Gastroesophageal sphincter (tissue), 3 donors: ENCODE measurements around the gene ARMH3.

Source experiments
- POLR2AphosphoS5 ChIP-seq: sonication (generic); formaldehyde crosslinking; IDR thresholded peaks from one replicate; pipeline ENCODE4 v1.6.1; 2017; ENCODE audit warnings: antibody characterized with exemption
- TF ChIP-seq, protein P1 (sequence below), 4 experiments: fragments of 200-600 bp in 2 of 4; fragments of 450-650 bp in 2 of 4; sonication (generic) in 1 of 4; IDR thresholded peaks; one replicate each; pipeline ENCODE4 v1.5.1; 2017 to 2019; ENCODE audit warnings: antibody characterized with exemption in 4 of 4, mild to moderate bottlenecking in 2 of 4, moderate library complexity in 2 of 4

- TF ChIP-seq, protein P1, sequence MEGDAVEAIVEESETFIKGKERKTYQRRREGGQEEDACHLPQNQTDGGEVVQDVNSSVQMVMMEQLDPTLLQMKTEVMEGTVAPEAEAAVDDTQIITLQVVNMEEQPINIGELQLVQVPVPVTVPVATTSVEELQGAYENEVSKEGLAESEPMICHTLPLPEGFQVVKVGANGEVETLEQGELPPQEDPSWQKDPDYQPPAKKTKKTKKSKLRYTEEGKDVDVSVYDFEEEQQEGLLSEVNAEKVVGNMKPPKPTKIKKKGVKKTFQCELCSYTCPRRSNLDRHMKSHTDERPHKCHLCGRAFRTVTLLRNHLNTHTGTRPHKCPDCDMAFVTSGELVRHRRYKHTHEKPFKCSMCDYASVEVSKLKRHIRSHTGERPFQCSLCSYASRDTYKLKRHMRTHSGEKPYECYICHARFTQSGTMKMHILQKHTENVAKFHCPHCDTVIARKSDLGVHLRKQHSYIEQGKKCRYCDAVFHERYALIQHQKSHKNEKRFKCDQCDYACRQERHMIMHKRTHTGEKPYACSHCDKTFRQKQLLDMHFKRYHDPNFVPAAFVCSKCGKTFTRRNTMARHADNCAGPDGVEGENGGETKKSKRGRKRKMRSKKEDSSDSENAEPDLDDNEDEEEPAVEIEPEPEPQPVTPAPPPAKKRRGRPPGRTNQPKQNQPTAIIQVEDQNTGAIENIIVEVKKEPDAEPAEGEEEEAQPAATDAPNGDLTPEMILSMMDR (IDR thresholded peaks at IDR 0.05) = no peak
- TF ChIP-seq POLR2AphosphoS5 = no peak
Observed at GRCh38 chr10:101833466-101833865, 222.5 kb downstream of the ARMH3 start.
